Endometrium (tissue), 2 donors: ENCODE data around the gene IL1RL2.
A peak's percentile ranks its signal among the peaks of the same experiment; 100 is the strongest.

Experiments
- FAIRE-seq: peaks from 2 replicates; lab custom pipeline; 2012; peaks lifted over from hg19 to GRCh38; lab: Jason Lieb, UNC
- donor health status: control.
- donor health status: control.

The IL1RL2 gene

GRCh38 chr2:102238778-102239177, 52.0 kb downstream of the IL1RL2 start:
- FAIRE-seq = no peak

- FAIRE-seq = no peak
Measured at GRCh38 chr2:102239344-102239743, 52.5 kb downstream of the IL1RL2 start.

- no peak for FAIRE-seq
Measured at GRCh38 chr2:102240640-102241370, 54.0 kb downstream of the IL1RL2 start.

- FAIRE-seq = no peak
Measured at GRCh38 chr2:102241616-102242305, 54.9 kb downstream of the IL1RL2 start.

GRCh38 chr2:102245266-102246151, 58.7 kb downstream of the IL1RL2 start:
- FAIRE-seq = no peak

- FAIRE-seq = no peak
Measured at GRCh38 chr2:102250278-102250821, 63.5 kb downstream of the IL1RL2 start.

- FAIRE-seq = no peak
Measured at GRCh38 chr2:102251042-102251848, 64.4 kb downstream of the IL1RL2 start.

GRCh38 chr2:102251849-102252203, 65.0 kb downstream of the IL1RL2 start:
- FAIRE-seq = no peak

GRCh38 chr2:102252236-102252635, 65.4 kb downstream of the IL1RL2 start:
- FAIRE-seq = no peak

- no peak for FAIRE-seq
Measured at GRCh38 chr2:102253140-102253752, 66.4 kb downstream of the IL1RL2 start.

GRCh38 chr2:102253753-102254150, 66.9 kb downstream of the IL1RL2 start:
- peak; percentile 48 for FAIRE-seq

GRCh38 chr2:102256276-102256675, 69.5 kb downstream of the IL1RL2 start:
- FAIRE-seq = peak; percentile 88

GRCh38 chr2:102256874-102257462, 70.1 kb downstream of the IL1RL2 start:
- no peak for FAIRE-seq

GRCh38 chr2:102258025-102258385, 71.2 kb downstream of the IL1RL2 start:
- no peak for FAIRE-seq

- no peak for FAIRE-seq
Measured at GRCh38 chr2:102258386-102259074, 71.7 kb downstream of the IL1RL2 start.

- no peak for FAIRE-seq
Measured at GRCh38 chr2:102261467-102262135, 74.8 kb downstream of the IL1RL2 start.

GRCh38 chr2:102262216-102263129, 75.7 kb downstream of the IL1RL2 start:
- no peak for FAIRE-seq

- no peak for FAIRE-seq
Measured at GRCh38 chr2:102264952-102265351, 78.1 kb downstream of the IL1RL2 start.

GRCh38 chr2:102266204-102266603, 79.4 kb downstream of the IL1RL2 start:
- no peak for FAIRE-seq
